D721Med (cell line): ENCODE measurements around the gene CLSTN2.

Experiments
- DNase-seq: peaks from one replicate; pipeline ENCODE4 v3.0.0; 2011; ENCODE audit warnings: low spot score; ENCODE audit not compliant: insufficient read length
- FAIRE-seq: peaks from 2 replicates; lab custom pipeline; 2011; peaks lifted over from hg19 to GRCh38; lab: Jason Lieb, UNC
- TF ChIP-seq, protein P1 (sequence below): IDR thresholded peaks from 2 replicates; pipeline ENCODE4 v1.5.1; 2012; ENCODE audit warnings: mild to moderate bottlenecking, control low read depth; ENCODE audit not compliant: insufficient read depth; ENCODE audit errors: missing control alignments

The CLSTN2 gene

DNA sequence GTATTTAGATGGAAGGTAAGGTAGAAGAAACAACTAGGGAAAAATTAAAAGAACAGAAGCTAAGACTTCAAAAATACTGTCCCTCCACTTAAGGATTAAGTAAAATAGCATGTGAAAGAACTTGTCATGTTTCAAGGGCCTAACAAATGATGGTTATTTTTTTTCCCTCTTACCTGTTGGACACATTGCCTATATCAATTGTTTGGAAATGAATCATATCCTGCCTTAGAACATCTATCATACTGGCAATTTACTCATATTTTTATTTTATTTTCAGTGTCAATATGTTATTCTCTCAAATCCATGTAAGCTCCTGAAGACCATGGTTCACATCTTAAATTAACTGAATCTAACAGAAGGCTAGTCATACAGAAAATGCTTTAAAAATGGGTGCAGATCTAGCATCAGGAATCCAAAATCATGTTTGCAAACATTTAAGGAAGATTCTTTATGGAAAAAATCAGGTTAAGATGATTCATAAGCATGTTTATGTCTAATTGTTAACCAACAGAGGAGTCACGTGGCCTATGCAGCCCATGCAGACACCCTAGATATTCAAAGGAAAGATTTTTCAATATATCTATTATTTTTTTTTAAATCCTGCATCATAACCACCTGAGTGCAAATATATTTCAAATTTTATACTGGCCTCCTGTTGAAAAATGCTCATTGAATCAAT, 607.1 kb downstream of the CLSTN2 start:
- DNase-seq = no peak
- FAIRE-seq = no peak
- TF ChIP-seq, protein P1, sequence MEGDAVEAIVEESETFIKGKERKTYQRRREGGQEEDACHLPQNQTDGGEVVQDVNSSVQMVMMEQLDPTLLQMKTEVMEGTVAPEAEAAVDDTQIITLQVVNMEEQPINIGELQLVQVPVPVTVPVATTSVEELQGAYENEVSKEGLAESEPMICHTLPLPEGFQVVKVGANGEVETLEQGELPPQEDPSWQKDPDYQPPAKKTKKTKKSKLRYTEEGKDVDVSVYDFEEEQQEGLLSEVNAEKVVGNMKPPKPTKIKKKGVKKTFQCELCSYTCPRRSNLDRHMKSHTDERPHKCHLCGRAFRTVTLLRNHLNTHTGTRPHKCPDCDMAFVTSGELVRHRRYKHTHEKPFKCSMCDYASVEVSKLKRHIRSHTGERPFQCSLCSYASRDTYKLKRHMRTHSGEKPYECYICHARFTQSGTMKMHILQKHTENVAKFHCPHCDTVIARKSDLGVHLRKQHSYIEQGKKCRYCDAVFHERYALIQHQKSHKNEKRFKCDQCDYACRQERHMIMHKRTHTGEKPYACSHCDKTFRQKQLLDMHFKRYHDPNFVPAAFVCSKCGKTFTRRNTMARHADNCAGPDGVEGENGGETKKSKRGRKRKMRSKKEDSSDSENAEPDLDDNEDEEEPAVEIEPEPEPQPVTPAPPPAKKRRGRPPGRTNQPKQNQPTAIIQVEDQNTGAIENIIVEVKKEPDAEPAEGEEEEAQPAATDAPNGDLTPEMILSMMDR = no peak

DNA sequence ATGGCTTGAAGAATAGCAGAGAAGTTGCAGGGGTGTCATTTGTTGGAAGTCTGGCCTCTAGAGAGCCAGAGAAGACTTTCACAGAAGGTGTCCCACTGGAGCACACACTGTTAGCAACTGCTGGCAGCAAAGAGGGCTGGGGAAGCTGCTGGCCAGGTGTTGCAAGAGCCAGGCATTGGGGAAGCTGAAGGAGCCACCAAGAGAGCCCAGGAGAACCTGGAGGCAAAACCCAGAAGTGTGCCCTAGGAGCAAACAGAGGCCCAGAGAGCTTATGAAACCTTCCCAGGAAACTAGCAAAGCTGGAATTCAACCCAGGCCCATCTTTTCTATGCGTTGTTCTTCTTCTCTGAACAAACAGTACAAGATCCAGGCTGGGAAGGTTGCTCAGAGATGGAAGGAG, 610.2 kb downstream of the CLSTN2 start:
- FAIRE-seq (no peak), DNase-seq (no peak)
- TF ChIP-seq, protein P1 = no peak

DNA sequence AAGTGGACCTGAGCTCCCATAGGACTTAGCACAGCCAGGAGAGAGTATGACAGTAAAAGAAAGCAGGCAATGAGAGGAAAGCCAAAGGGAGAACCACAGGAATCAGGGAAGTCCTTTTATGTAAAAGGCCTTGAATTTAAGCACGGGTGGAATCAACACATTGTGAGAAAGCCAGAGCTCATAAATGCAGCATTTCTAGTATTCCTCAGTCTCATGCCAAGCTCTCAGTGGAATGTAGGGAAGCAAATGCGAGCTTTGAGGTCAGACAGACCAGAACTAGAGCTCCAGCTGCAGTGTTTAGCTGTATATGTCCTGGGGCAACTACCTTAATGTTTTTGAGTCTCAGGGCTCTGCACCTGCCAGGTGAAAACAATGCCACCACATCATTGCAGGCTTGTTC, 610.8 kb downstream of the CLSTN2 start:
- DNase-seq (no peak), FAIRE-seq (no peak)

DNA sequence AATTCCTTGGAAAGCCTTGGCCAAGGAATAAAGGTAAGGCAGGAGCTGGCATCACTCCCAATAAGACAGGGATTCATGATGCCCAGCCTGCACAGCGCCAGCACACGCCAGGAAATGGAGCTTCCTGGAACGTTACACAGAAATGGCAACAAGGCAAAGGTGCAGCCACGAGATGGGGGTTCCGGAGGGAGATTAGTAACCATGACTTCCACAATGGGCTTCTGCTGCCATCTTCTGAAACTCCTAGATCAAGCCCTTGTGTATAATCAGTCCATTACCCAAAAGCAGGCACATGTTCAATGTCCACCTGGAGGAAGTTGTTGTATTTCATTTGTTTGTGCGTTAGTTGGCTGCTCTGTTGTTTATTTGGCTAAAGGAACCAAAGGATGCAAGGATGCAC, 611.7 kb downstream of the CLSTN2 start:
- DNase-seq (no peak), FAIRE-seq (no peak)
- TF ChIP-seq, protein P1 = no peak

More for the DNA sequence above, 610.8 kb downstream of the CLSTN2 start:
- TF ChIP-seq, protein P1 = no peak

DNA sequence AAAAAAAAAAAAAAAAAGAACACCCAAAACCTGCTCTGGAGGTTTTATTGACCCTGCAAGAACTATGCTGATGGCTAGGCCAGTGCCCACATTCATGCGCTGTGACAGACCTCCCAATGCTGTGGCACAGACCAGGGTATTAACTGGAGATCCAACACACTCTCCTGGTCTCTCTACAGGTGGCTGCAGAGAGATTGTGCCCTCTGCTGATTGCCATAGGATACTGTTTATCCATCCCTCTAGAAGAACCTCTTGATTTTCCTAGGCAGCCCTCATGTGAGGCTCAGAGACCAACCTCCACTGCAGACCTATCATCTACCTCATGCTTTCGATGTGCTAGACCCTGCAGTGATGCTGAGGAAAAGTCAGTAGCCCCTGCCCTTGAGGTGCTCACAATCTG, 617.4 kb downstream of the CLSTN2 start:
- DNase-seq (no peak), FAIRE-seq (no peak)
- TF ChIP-seq, protein P1 = no peak

DNA sequence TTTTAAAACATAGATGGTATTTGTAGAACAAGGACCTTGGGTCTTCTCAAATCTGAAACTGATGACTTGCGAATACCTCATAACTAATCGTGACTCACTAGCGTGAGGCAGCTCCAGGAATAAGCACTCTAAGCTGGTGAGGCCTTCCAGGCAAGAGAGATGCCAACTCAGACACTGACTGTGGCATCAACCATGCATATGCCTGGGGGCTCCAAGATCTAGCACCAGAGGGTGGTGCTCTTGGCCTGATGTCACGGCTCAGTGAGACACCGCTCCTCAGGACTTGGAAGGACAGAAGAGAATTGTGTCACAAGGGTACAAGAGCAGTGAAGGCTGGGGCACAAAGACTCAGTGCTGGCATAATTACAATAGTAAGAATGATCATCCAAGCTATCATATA, 617.9 kb downstream of the CLSTN2 start:
- TF ChIP-seq, protein P1 = no peak
- FAIRE-seq (no peak), DNase-seq (no peak)

DNA sequence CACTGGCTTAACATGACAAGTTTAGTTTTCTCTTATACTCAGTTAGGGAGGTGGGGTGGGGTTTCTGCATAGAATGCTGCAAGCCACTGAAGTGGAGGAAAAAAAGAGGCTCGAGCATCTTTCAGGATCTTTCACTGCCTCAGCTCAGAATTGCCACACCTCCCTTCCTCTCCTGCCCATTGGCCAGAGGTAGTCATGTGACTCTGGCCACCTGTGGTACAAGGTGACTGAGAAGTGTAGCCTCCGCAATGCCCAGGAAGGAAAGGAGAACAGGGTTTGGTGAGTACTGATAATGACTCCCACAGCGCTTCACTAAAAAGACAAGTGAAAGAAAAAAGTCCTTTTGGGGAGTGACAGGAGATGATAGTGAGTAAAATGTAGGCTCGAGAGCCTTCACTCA, 618.6 kb downstream of the CLSTN2 start:
- no peak for FAIRE-seq
- TF ChIP-seq, protein P1 = no peak
- no peak for DNase-seq
